Endothelial cell (in vitro differentiated cells): ENCODE measurements around the gene PIK3CA. TPM values are rescaled to one million over a fixed set of nuclear protein-coding genes. Genes with fewer than 3 reads are reported as not detected.
"Not testable (repeated sequence)": the region's sequence is repeated elsewhere in the genome, so short reads cannot be mapped to it uniquely, and the experiment has no call there.

Experiments
- DNase-seq: peaks from one replicate; pipeline ENCODE4 v3.0.0; 2021; ENCODE audit warnings: low spot score
- H3K27ac Mint-ChIP-seq: one replicate; pipeline ENCODE4 v1.8.0; 2021; ENCODE audit warnings: mixed read lengths, inconsistent platforms; ENCODE audit not compliant: unreplicated experiment
- H3K27me3 Mint-ChIP-seq: one replicate; pipeline ENCODE4 v1.8.0; 2021; ENCODE audit warnings: mild to moderate bottlenecking, moderate library complexity, mixed read lengths, inconsistent platforms; ENCODE audit not compliant: unreplicated experiment
- H3K36me3 Mint-ChIP-seq: one replicate; pipeline ENCODE4 v1.8.0; 2021; ENCODE audit warnings: mild to moderate bottlenecking, low read depth, mixed read lengths, inconsistent platforms; ENCODE audit not compliant: unreplicated experiment
- H3K4me1 Mint-ChIP-seq: one replicate; pipeline ENCODE4 v1.8.0; 2021; ENCODE audit warnings: mild to moderate bottlenecking, mixed read lengths, inconsistent platforms; ENCODE audit not compliant: unreplicated experiment
- H3K4me3 Mint-ChIP-seq: one replicate; pipeline ENCODE4 v1.8.0; 2021; ENCODE audit warnings: mild to moderate bottlenecking, mixed read lengths, inconsistent platforms; ENCODE audit not compliant: unreplicated experiment
- H3K9me3 Mint-ChIP-seq: one replicate; pipeline ENCODE4 v1.8.0; 2021; ENCODE audit warnings: mixed read lengths, inconsistent platforms; ENCODE audit not compliant: unreplicated experiment
- total RNA-seq: library from RNA; stranded (reverse); fragmentation: NEBNext Ultra II Directional; extraction: Animal tissue kit (Norgen Biotek cat#: 25700); gene quantifications from one replicate; pipeline ENCODE4 v1.2.1, GENCODE V29; 2021; ENCODE audit not compliant: unreplicated experiment
- TF ChIP-seq, protein P1 (sequence below): fragments of 200-600 bp; sonication (generic); IDR thresholded peaks from one replicate; pipeline ENCODE4 v1.5.0; 2021; ENCODE audit warnings: antibody characterized with exemption; ENCODE audit not compliant: unreplicated experiment

PIK3CA gene
- total RNA-seq, 1 donor from 2014 or later = 26.7 TPM

DNA sequence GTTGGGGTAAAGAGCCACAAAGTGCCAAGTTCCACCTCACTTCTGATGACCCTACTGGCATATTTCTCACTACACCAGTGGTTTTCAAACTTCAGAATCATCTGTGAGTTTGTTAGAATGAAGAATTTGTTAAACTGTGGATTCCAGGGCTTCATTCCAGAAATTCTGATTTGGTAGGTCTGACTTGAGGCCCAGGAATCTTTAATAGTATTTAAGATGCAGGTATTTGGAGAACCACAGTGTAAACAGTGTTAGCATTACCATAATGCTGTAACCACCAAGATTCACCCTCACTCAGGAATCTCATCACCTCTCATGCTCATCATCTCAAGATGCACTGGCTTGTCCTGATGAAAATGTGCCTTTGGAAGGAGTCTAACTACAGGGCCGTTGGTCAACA lies 96.7 kb downstream of the PIK3CA start:
- no peaks in the 10 kb centered on the region for H3K4me1 Mint-ChIP-seq
- peak overlapping the region; percentile 34 for H3K27ac Mint-ChIP-seq
- TF ChIP-seq, protein P1, sequence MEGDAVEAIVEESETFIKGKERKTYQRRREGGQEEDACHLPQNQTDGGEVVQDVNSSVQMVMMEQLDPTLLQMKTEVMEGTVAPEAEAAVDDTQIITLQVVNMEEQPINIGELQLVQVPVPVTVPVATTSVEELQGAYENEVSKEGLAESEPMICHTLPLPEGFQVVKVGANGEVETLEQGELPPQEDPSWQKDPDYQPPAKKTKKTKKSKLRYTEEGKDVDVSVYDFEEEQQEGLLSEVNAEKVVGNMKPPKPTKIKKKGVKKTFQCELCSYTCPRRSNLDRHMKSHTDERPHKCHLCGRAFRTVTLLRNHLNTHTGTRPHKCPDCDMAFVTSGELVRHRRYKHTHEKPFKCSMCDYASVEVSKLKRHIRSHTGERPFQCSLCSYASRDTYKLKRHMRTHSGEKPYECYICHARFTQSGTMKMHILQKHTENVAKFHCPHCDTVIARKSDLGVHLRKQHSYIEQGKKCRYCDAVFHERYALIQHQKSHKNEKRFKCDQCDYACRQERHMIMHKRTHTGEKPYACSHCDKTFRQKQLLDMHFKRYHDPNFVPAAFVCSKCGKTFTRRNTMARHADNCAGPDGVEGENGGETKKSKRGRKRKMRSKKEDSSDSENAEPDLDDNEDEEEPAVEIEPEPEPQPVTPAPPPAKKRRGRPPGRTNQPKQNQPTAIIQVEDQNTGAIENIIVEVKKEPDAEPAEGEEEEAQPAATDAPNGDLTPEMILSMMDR = no peak
- no peak overlapping the region for H3K4me3 Mint-ChIP-seq
- no peak for DNase-seq
- no peaks in the 10 kb centered on the region for H3K9me3 Mint-ChIP-seq
- H3K36me3 Mint-ChIP-seq = peaks cover 8% of the 10 kb centered on the region
- peaks cover 5% of the 10 kb centered on the region for H3K27me3 Mint-ChIP-seq

- H3K9me3 Mint-ChIP-seq = no peaks in the 10 kb centered on the region
- H3K27me3 Mint-ChIP-seq = peaks cover 5% of the 10 kb centered on the region
- H3K27ac Mint-ChIP-seq = no peak overlapping the region
- H3K4me3 Mint-ChIP-seq = peak overlapping the region; percentile 24
- peaks cover 2% of the 10 kb centered on the region for H3K4me1 Mint-ChIP-seq
- H3K36me3 Mint-ChIP-seq = peaks cover 13% of the 10 kb centered on the region
- TF ChIP-seq, protein P1 = no peak
- no peak for DNase-seq
Measured at GRCh38 chr3:179247289-179248015, 99.3 kb downstream of the PIK3CA start.

- DNase-seq = no peak
- Mint-ChIP-seq H3K36me3 (peaks cover 13% of the 10 kb centered on the region), H3K27ac (no peak within 1 kb of the TSS), H3K4me3 (no peak within 1 kb of the TSS), H3K9me3 (no peaks in the 10 kb centered on the region), H3K27me3 (peaks cover 4% of the 10 kb centered on the region), H3K4me1 (peaks cover 2% of the 10 kb centered on the region)
- TF ChIP-seq, protein P1 = no peak
Measured at GRCh38 chr3:179250803-179251476, 102.8 kb downstream of the PIK3CA start, which contains the start of gene KCNMB3. Gene KCNMB3, minus strand, starts transcription at chr3:179251114. Its CDS starts 124 bp downstream, at chr3:179250990.

GRCh38 chr3:179256813-179257212 lies 108.7 kb downstream of the PIK3CA start:
- no peak for DNase-seq
- Mint-ChIP-seq H3K36me3 (peaks cover 13% of the 10 kb centered on the region), H3K4me1 (peaks cover 10% of the 10 kb centered on the region), H3K27ac (no peak overlapping the region), H3K9me3 (peaks cover 5% of the 10 kb centered on the region), H3K27me3 (peaks cover 6% of the 10 kb centered on the region), H3K4me3 (no peak overlapping the region)
- TF ChIP-seq, protein P1 = no peak

DNA sequence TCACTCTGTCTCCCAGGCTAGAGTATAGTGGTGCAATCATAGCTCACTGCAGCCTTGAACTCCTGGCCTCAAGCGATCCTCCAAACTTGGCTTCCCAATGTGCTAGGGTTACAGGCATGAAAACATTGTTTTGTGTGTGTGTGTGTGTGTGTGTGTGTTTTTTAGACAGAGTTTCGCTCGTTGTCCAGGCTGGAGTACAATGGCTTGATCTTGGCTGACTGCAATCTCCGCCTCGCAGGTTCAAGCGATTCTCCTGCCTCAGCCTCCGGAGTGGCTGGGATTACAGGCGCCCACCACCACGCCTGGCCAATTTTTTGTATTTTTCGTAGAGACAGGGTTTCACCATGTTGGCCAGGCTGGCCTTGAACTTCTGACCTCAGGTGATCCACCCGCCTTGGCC lies 109.6 kb downstream of the PIK3CA start:
- H3K27me3 Mint-ChIP-seq, H3K27ac Mint-ChIP-seq, H3K4me1 Mint-ChIP-seq, H3K4me3 Mint-ChIP-seq, H3K9me3 Mint-ChIP-seq, DNase-seq: not testable (repeated sequence)
- H3K36me3 Mint-ChIP-seq = peaks cover 13% of the 10 kb centered on the region
